Thymus (tissue), 11 donors: ENCODE measurements around the gene KRT34. TPM values are rescaled to one million over a fixed set of nuclear protein-coding genes. Genes with fewer than 3 reads are reported as not detected.
A peak's percentile ranks its signal among the peaks of the same experiment; 100 is the strongest.
"Not testable (repeated sequence)": the region's sequence is repeated elsewhere in the genome, so short reads cannot be mapped to it uniquely, and the experiment has no call there.

Experiments used
- DNase-seq, 9 donors: peaks; one replicate each; pipeline ENCODE4 v3.0.0-alpha.2; 2013; ENCODE audit warnings: low spot score in 9 of 9, low read depth in 6 of 9, missing footprints in 1 of 9
- H3K27ac ChIP-seq, 2 donors: one replicate each; pipeline ENCODE4 v1.5.1; 2013; ENCODE audit warnings: control low read depth in 1 of 2, low read depth in 1 of 2, low read length in 1 of 2, mild to moderate bottlenecking in 1 of 2, moderate library complexity in 1 of 2
- H3K27me3 ChIP-seq, 2 donors: one replicate each; pipeline ENCODE4 v1.5.1; 2013; ENCODE audit warnings: low read length in 1 of 2; ENCODE audit not compliant: control insufficient read depth in 2 of 2, insufficient read depth in 1 of 2
- H3K36me3 ChIP-seq, 2 donors: one replicate each; pipeline ENCODE4 v1.5.1; 2013; ENCODE audit warnings: low read length in 1 of 2, mild to moderate bottlenecking in 1 of 2, moderate library complexity in 1 of 2; ENCODE audit not compliant: control insufficient read depth in 2 of 2, insufficient read depth in 2 of 2
- H3K4me1 ChIP-seq, 2 donors: one replicate each; pipeline ENCODE4 v1.5.1; 2013; ENCODE audit warnings: low read length in 2 of 2; ENCODE audit not compliant: control insufficient read depth in 2 of 2, insufficient read depth in 2 of 2
- H3K4me3 ChIP-seq, 2 donors: one replicate each; pipeline ENCODE4 v1.5.1; 2013; ENCODE audit warnings: low read length in 2 of 2, control low read depth in 1 of 2, mild to moderate bottlenecking in 1 of 2
- H3K9me3 ChIP-seq, 2 donors: one replicate each; pipeline ENCODE4 v1.5.1; 2013; ENCODE audit warnings: low read length in 1 of 2, mild to moderate bottlenecking in 1 of 2; ENCODE audit not compliant: control insufficient read depth in 2 of 2, insufficient read depth in 1 of 2
- WGBS: extraction: QIAGEN DNeasy Blood & Tissue Kit; methylation state at CpG from one replicate; pipeline ENCODE4 v1.1.7; 2013; 5-methylcytosine and 5-hydroxymethylcytosine counted together
- polyA plus RNA-seq: library from polyadenylated mRNA; stranded (reverse); fragments of 200-250 nt; gene quantifications from one replicate; pipeline ENCODE4 v1.2.3, GENCODE V29; 2013
- total RNA-seq: library from RNA; stranded (reverse); fragments of 120-200 nt; gene quantifications from one replicate; pipeline ENCODE4 v1.2.4, GENCODE V29; 2013
- donor health status: healthy.

Gene KRT34
- total and polyA plus RNA-seq, 2 donors: 0.52 to 1.5 TPM

DNA sequence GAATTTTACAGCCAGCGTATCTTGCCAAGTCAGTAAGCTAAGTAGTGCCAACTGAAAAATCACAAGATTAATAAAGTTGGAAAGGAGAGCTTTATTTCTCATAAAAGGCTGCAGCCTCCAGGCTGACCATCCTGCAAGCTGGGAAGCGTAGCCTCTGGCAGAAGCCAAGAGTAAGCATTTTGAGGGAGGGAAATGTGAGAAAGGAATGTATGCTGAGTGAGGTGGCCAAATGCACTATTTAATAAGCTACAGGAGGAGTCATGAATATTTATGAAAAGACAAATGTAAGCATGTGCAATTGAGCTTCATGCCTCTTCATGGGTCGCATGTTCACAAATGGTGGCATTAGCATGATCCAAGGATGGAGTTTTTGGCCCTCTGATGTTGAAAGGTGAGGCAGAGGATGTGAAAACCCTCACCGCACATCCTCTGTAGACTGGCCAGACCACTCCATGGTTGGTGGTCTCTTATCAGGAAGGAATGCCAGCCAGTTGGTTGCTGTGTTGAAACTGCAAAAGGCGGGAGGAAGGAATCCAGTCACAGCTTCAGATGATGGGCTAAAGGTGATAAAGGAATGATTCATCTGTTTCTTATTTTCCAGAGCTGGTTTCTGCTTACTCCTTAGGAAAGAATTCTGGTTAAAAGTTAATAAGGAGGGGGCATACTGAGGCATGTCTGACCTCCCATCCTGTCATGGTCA lies 21.7 kb downstream of the KRT34 start:
- Histone ChIP-seq H3K36me3 (no peaks in the 10 kb centered on the region), H3K9me3 (no peaks in the 10 kb centered on the region), H3K4me3 (no peak overlapping the region), H3K27me3 (no peaks in the 10 kb centered on the region), H3K27ac (no peak overlapping the region), H3K4me1 (no peaks in the 10 kb centered on the region)
- 94% methylated on average over 5 of the region's 5 CpGs for WGBS
- no peak for DNase-seq

DNA sequence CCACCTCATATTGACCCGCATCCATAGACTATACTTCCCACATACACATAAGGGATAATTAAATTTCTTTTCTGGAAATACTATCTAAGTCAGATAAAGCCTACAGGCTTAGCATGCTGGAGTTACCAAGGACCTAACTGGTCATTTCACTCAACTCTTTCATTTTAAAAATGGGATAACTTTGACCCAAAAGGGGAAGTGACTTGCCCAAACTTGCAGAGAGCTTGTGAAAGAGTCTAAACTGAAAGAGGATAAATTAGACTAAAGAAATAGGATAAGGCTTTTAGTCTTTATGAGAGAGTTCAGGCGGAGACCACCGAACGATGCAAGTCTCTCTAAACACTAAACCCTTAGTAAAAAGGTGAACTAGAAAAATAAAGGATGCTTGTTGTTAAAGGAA lies 27.6 kb downstream of the KRT34 start:
- Histone ChIP-seq H3K4me3 (no peak overlapping the region), H3K9me3 (no peaks in the 10 kb centered on the region), H3K27me3 (no peaks in the 10 kb centered on the region), H3K36me3 (no peaks in the 10 kb centered on the region), H3K4me1 (no peaks in the 10 kb centered on the region), H3K27ac (peak overlapping the region in 1 of 2 donors; percentile 52)
- WGBS: 93% methylated on average over 4 of the region's 4 CpGs
- no peak for DNase-seq

DNA sequence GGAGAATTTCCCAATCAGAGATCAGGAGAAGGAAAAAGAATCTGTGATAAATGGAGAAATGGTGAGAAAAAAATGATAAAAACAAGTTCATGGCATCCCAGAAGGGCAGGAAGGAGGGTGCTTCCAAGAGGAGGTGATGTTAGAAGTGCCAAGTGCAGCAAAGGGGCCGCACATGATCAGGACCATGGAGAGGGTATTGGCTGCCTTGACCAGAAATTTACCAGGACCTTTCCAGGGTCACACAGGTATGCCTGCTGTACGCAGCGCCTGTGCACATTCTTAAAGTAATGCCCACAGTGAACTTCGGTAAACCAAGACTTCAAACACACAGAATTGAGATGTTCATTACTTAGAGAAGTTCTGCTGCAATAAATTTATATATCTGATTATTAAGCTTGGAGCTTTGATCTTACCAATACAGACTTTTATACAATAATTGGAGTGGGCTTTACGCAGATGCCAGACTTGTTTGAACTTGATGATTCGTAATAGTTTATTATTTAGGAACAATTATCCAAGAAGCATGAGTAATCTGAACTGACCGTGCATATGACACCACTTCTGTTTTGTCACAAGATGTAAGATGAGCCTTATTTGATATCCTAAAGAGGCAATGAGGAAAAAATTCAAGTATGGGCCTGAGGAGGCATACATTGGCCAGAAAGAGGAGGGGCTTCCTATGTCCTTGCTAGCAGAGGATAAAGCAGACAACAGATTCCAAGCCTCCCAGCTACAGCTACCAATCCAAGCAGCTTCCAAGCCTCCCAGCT lies 29.3 kb downstream of the KRT34 start:
- DNase-seq: peak in 1 of 9 donors; percentile 15
- 89% methylated on average over 7 of the region's 7 CpGs for WGBS
- Histone ChIP-seq H3K27ac (peak overlapping the region in 1 of 2 donors; percentile 49), H3K27me3 (no peaks in the 10 kb centered on the region), H3K36me3 (no peaks in the 10 kb centered on the region), H3K9me3 (no peaks in the 10 kb centered on the region), H3K4me1 (no peaks in the 10 kb centered on the region), H3K4me3 (no peak overlapping the region)

DNA sequence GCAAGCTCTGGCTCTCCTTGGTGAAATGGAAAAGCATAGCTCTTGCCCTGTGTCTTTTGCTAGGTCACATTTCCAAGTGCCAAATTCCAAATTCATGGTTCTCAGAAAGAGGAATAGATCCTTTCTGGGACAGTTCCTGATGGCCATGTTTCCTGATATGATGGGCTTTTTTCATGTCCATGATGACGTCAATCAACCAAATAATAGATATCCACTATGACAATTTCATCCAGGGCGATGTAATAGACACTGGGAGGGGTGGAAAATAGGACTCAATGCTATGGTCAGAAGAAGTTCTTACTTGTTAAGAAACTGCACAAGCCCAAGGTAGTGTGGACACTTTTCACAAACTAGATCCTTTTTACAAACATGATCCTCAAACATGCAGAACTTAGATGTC lies 30.9 kb downstream of the KRT34 start:
- no peaks in the 10 kb centered on the region for H3K4me1 ChIP-seq
- no peaks in the 10 kb centered on the region for H3K36me3 ChIP-seq
- no peak overlapping the region for H3K4me3 ChIP-seq
- no peaks in the 10 kb centered on the region for H3K27me3 ChIP-seq
- DNase-seq: no peak
- H3K9me3 ChIP-seq: no peaks in the 10 kb centered on the region
- WGBS: 97% methylated on average over 2 of the region's 2 CpGs
- H3K27ac ChIP-seq: peak overlapping the region in 1 of 2 donors; percentile 26

DNA sequence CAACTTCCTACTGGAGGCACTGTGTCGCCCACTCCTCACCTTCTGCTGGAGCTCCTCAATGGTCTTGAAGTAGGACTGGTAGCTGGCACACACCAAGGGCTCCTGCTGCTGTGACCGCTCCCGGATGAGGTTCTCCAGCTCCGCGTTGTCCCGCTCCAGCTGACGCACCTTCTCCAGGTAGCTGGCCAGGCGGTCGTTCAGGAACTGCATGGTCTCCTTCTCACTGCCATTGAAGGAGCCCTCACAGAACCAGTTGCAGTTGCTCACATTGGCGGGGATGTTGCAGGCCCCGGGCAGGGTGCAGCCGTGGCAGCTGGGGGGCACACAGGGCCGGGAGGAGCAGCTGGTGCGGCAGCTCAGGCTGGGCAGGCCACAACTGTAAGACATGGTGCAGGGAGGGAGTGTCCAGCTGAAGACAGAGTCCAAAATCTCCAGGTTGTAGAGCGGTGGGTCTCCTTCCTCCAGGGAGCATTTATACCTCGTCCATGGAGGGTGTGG lies 31.7 kb downstream of the KRT34 start, which contains the start of gene KRT33A:
Gene KRT33A, minus strand, starts transcription at position 448 of the 498 bp plus-strand sequence. Its CDS starts 61 bp downstream, at position 387.
- not testable (repeated sequence) for H3K9me3 ChIP-seq, H3K36me3 ChIP-seq, DNase-seq, H3K4me3 ChIP-seq, H3K4me1 ChIP-seq, H3K27me3 ChIP-seq
- peak within 1 kb of the TSS in 1 of 2 donors; percentile 26 for H3K27ac ChIP-seq
- 92% methylated on average over 16 of the region's 16 CpGs for WGBS

DNA sequence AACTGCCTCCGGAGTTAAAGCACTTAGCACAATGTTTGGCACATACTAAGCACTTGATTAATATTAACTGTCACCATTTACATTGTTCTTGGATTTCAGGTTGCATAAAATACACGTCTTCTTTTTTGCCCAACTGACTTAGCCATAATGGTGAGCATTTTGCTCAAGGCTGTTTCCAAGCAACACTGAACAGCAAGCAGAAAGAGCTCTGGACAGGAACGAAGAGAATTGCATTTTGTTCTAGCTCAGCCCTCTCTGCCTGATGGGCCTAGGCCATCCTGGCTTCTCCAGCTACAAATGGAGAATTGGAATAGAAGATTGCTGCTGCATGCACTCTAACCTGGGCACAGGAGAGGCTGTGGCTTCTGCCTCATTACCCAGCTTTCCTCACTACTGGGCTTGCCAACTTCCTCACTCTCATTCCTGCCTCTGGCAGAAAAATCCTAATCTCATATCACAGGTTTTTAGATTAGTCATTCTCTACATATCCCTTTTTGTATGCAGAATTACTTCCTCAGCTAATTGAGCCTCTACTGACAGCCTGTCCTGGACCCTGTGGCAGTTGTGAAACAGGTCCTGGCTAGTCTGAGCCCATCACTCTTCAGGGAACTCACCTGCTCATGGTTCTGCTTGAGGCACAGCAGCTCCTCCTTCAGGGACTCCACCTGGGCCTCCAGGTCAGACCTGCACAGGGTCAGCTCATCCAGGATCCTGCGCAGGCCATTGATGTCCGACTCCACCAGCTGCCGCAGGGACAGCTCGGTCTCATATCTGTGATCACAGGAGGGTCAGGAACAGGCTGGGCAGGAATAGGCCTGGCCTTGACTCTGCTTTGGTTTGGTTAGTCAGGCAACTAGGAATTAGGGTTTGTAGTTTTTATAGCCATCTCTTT lies 34.0 kb downstream of the KRT34 start:
- Histone ChIP-seq H3K4me3 (no peak overlapping the region), H3K27ac (peak overlapping the region; percentile 25 to 43), H3K36me3 (no peaks in the 10 kb centered on the region), H3K4me1 (no peaks in the 10 kb centered on the region), H3K9me3 (no peaks in the 10 kb centered on the region), H3K27me3 (no peaks in the 10 kb centered on the region)
- DNase-seq: peak in 1 of 9 donors; percentile 5
- WGBS: 91% methylated on average over 7 of the region's 7 CpGs

DNA sequence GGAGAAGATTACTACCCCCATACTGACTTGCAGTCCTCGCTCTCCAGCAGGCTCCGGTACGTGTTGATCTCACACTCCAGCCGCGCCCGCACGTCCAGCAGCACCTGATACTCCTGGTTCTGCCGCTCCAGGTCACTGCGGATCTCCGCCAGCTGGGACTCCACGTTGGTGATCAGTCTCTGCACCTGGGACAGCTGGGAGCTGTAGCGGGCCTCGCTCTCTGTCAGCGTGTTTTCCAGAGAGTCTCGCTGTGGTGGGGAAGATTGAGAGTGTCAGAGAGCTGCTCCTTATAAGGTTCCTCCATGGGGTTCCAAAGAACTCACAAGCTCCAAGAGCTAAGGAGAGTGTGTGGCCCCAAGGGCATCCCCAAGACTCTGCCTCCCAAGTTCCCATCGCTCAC lies 35.7 kb downstream of the KRT34 start:
- H3K36me3 ChIP-seq, H3K27me3 ChIP-seq, H3K4me1 ChIP-seq, DNase-seq, H3K9me3 ChIP-seq, H3K27ac ChIP-seq, H3K4me3 ChIP-seq: not testable (repeated sequence)
- WGBS: 94% methylated on average over 16 of the region's 16 CpGs

DNA sequence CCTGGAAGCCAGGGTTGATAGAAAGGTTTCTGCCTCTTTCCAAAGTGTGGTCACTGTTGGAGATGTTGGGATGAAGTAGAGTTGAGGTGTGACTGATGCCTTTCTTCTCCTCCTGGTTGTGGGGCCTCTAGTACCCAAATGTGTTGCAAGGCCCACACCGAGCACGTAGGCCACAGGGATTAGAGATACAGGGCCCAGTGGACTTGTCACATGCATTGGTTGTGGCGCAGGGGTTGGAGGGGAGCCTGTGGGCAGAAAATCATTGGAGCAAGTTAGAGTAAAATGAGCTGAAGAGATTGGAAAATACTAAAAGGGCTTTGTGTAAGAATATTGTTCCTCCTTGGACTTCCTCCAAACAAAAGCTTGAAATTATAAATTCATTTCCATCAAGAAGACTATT lies 36.1 kb downstream of the KRT34 start:
- Histone ChIP-seq H3K27me3 (no peaks in the 10 kb centered on the region), H3K9me3 (peaks cover 0 to 8% of the 10 kb centered on the region in 2 donors), H3K4me1 (no peaks in the 10 kb centered on the region), H3K4me3 (no peak overlapping the region), H3K36me3 (no peaks in the 10 kb centered on the region), H3K27ac (no peak overlapping the region)
- DNase-seq: no peak
- WGBS: 99% methylated on average over 3 of the region's 3 CpGs
